ENCODE results near the gene NAV1.

DNA sequence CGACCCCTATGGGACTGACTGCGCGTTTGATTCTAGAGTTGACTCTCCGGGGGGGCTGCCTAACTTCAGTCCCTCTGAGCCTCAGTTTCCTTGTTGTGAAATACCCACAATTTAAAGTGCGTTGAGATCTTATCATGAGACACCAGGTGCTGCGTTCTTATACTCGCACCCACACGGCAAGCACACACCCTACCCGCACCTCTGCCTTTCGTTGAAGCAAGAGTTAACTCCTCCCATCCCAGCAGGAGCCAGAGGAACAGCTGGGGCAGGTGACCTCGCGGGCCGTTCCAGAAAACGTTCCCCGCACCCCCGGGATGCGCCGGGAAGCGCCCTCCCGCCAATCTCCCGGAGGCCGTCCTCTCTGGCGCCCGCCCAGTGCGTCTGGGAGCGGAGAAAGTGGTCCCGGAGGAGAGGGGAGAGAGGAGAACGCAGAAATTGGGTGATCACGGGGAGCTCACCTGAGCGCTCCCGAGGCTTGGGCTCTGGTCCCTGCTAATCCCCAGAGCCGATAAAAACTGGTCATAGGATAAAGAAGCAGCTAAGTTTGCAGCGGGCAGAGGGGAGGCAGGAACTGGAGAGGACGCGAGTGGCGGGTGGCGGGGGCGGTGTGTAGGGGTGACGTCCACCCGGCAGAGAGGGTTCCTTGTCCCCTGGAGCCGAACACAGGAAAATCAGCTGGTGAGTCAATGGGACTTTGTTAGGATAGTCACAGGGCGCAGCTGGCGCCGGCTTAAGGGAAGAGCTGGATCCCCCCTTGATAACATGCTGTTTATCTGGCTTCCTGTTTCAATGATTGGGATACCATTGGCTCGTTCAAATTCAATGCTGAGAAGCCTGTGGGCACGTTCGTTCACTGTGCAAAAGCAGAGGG lies 869 bp downstream of the NAV1 start:
- TF ChIP-seq, protein P1, sequence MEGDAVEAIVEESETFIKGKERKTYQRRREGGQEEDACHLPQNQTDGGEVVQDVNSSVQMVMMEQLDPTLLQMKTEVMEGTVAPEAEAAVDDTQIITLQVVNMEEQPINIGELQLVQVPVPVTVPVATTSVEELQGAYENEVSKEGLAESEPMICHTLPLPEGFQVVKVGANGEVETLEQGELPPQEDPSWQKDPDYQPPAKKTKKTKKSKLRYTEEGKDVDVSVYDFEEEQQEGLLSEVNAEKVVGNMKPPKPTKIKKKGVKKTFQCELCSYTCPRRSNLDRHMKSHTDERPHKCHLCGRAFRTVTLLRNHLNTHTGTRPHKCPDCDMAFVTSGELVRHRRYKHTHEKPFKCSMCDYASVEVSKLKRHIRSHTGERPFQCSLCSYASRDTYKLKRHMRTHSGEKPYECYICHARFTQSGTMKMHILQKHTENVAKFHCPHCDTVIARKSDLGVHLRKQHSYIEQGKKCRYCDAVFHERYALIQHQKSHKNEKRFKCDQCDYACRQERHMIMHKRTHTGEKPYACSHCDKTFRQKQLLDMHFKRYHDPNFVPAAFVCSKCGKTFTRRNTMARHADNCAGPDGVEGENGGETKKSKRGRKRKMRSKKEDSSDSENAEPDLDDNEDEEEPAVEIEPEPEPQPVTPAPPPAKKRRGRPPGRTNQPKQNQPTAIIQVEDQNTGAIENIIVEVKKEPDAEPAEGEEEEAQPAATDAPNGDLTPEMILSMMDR (IDR thresholded peaks at IDR 0.05; ENCODE audit: low read depth, low read length, poor library complexity, severe bottlenecking): no peak
- TF ChIP-seq EZH2phosphoT487 (IDR thresholded peaks at IDR 0.05; ENCODE audit: borderline replicate concordance, low read length): peak; percentile 91; the same call in 1 of the 2 replicates
